GM23338 (cell line): ENCODE data around the gene SOD3. TPM values are rescaled to one million over a fixed set of nuclear protein-coding genes. Genes with fewer than 3 reads are reported as not detected.

Source experiments
- ATAC-seq: fragments of 200-7000 bp; cut with Tn5 transposase; 3 replicates; pipeline ENCODE4 v1.9.1; 2020
- DNase-seq: peaks from one replicate; pipeline ENCODE4 v3.0.0-alpha.2; 2015; ENCODE audit warnings: low spot score
- H2AFZ ChIP-seq: fragments of 200-600 bp; sonication (generic); 2 replicates; pipeline ENCODE4 v1.8.0; 2016; ENCODE audit warnings: antibody characterized with exemption, mild to moderate bottlenecking, moderate library complexity
- H3F3A ChIP-seq: fragments of 200-600 bp; sonication (generic); replicated peaks from 2 replicates; pipeline ENCODE4 v1.8.0; 2017; ENCODE audit warnings: antibody characterized with exemption, mixed run types, low read depth
- H3K27ac ChIP-seq: fragments of 200-600 bp; sonication (generic); 2 replicates; pipeline ENCODE4 v1.6.1; 2016; ENCODE audit warnings: low read depth
- H3K27me3 ChIP-seq: fragments of 200-600 bp; sonication (generic); 2 replicates; pipeline ENCODE4 v1.8.0; 2016; ENCODE audit warnings: mild to moderate bottlenecking, mixed run types, moderate library complexity; ENCODE audit not compliant: insufficient read depth
- H3K36me3 ChIP-seq: fragments of 200-600 bp; sonication (generic); 2 replicates; pipeline ENCODE4 v1.8.0; 2016; ENCODE audit warnings: mild to moderate bottlenecking; ENCODE audit not compliant: insufficient read depth
- H3K4me1 ChIP-seq: fragments of 200-600 bp; sonication (generic); 2 replicates; pipeline ENCODE4 v1.8.0; 2016; ENCODE audit warnings: mild to moderate bottlenecking, moderate library complexity; ENCODE audit not compliant: insufficient read depth
- H3K4me2 ChIP-seq: fragments of 200-600 bp; sonication (generic); 2 replicates; pipeline ENCODE4 v1.7.1; 2017; ENCODE audit warnings: mixed run types
- H3K4me3 ChIP-seq: fragments of 200-600 bp; sonication (generic); 2 replicates; pipeline ENCODE4 v1.6.1; 2016; ENCODE audit warnings: mixed run types
- H3K79me2 ChIP-seq: fragments of 200-600 bp; sonication (generic); replicated peaks from 2 replicates; pipeline ENCODE4 v1.8.0; 2017; ENCODE audit warnings: mild to moderate bottlenecking; ENCODE audit not compliant: insufficient read depth
- H3K9me2 ChIP-seq: fragments of 200-600 bp; sonication (generic); 2 replicates; pipeline ENCODE4 v1.8.0; 2017; ENCODE audit not compliant: insufficient read depth
- H4K20me1 ChIP-seq: fragments of 200-600 bp; sonication (generic); replicated peaks from 2 replicates; pipeline ENCODE4 v1.8.0; 2017; ENCODE audit warnings: mild to moderate bottlenecking; ENCODE audit not compliant: insufficient read depth
- H3K27ac Mint-ChIP-seq: 2 replicates; pipeline ENCODE4 v1.8.0; 2020; ENCODE audit warnings: inconsistent platforms, mild to moderate bottlenecking, moderate library complexity, mixed read lengths
- H3K27me3 Mint-ChIP-seq: 3 replicates; pipeline ENCODE4 v1.8.0; 2022; ENCODE audit warnings: low read depth, mild to moderate bottlenecking, moderate library complexity, mixed read lengths, inconsistent platforms; ENCODE audit not compliant: insufficient read depth, poor library complexity
- H3K36me3 Mint-ChIP-seq: 3 replicates; pipeline ENCODE4 v1.8.0; 2021; ENCODE audit warnings: low read depth, mild to moderate bottlenecking, inconsistent platforms, moderate library complexity, mixed read lengths
- H3K4me1 Mint-ChIP-seq: 3 replicates; pipeline ENCODE4 v1.8.0; 2020; ENCODE audit warnings: mild to moderate bottlenecking, inconsistent platforms, mixed read lengths
- H3K4me3 Mint-ChIP-seq: 3 replicates; pipeline ENCODE4 v1.8.0; 2021; ENCODE audit warnings: moderate library complexity, mild to moderate bottlenecking, inconsistent platforms, mixed read lengths
- H3K9me3 Mint-ChIP-seq: 3 replicates; pipeline ENCODE4 v1.8.0; 2020; ENCODE audit warnings: moderate library complexity, mild to moderate bottlenecking, inconsistent platforms, mixed read lengths
- CREB1 ChIP-seq: fragments of 250-450 bp; sonication (Bioruptor Pico); IDR thresholded peaks from 2 replicates; pipeline ENCODE4 v1.5.0; 2020; ENCODE audit warnings: low read depth, mild to moderate bottlenecking, moderate library complexity
- EZH2 ChIP-seq: fragments of 200-600 bp; sonication (generic); IDR thresholded peaks from one replicate; pipeline ENCODE4 v1.8.0; 2017; ENCODE audit warnings: antibody characterized with exemption, mild to moderate bottlenecking, low read depth; ENCODE audit not compliant: unreplicated experiment
- EZH2phosphoT487 ChIP-seq: fragments of 200-600 bp; sonication (generic); IDR thresholded peaks from one replicate; pipeline ENCODE4 v1.8.1; 2018; ENCODE audit warnings: antibody characterized with exemption; ENCODE audit not compliant: unreplicated experiment
- JUNB ChIP-seq: IDR thresholded peaks from one replicate; pipeline ENCODE4 v1.6.1; 2016; ENCODE audit warnings: antibody characterized with exemption; ENCODE audit not compliant: unreplicated experiment
- NANOG ChIP-seq: IDR thresholded peaks from 2 replicates; pipeline ENCODE4 v1.6.1; 2016; ENCODE audit warnings: antibody characterized with exemption, borderline replicate concordance
- POLR2AphosphoS5 ChIP-seq: IDR thresholded peaks from 2 replicates; pipeline ENCODE4 v1.6.1; 2016; ENCODE audit warnings: antibody characterized with exemption, low read depth
- STAT1 ChIP-seq: IDR thresholded peaks from one replicate; pipeline ENCODE4 v1.6.1; 2016; ENCODE audit warnings: antibody characterized with exemption; ENCODE audit not compliant: unreplicated experiment
- ZNF114 ChIP-seq: fragments of 250-450 bp; sonication (Bioruptor Pico); IDR thresholded peaks from 2 replicates; pipeline ENCODE4 v1.5.0; 2020; ENCODE audit warnings: mild to moderate bottlenecking, moderate library complexity
- ZNF331 ChIP-seq: fragments of 250-450 bp; sonication (Bioruptor Pico); IDR thresholded peaks from 2 replicates; pipeline ENCODE4 v1.5.0; 2020; ENCODE audit warnings: low read depth, mild to moderate bottlenecking, moderate library complexity
- ZNF462 ChIP-seq: fragments of 250-450 bp; sonication (Bioruptor Pico); IDR thresholded peaks from 2 replicates; pipeline ENCODE4 v1.5.0; 2020; ENCODE audit warnings: mild to moderate bottlenecking, moderate library complexity
- polyA plus RNA-seq: library from polyadenylated mRNA; unstranded; fragments of >200 nt; fragmentation: Nextera tagmentation; extraction: Ambion mirVana; gene quantifications from 2 replicates; pipeline ENCODE4 v1.2.1, GENCODE V29; 2016
- total RNA-seq: library from RNA; depleted of rRNA; stranded (reverse); fragments of >200 nt; shearing (Covaris generic); gene quantifications from 2 replicates; pipeline ENCODE4 v1.2.3, GENCODE V29; 2014
- TF ChIP-seq, protein P1 (sequence below): IDR thresholded peaks from one replicate; pipeline ENCODE4 v1.6.1; 2018; ENCODE audit warnings: antibody characterized with exemption; ENCODE audit not compliant: unreplicated experiment
- TF ChIP-seq, protein P2 (sequence below): IDR thresholded peaks from 2 replicates; pipeline ENCODE4 v1.6.1; 2016; ENCODE audit warnings: antibody characterized with exemption
- TF ChIP-seq, protein P3 (sequence below), 2 experiments: fragments of 200-600 bp in 1 of 2; sonication (generic) in 1 of 2; conservative IDR thresholded peaks; 2 replicates each; pipeline versions ENCODE4 v1.5.1 to v1.6.1; 2016 to 2017; ENCODE audit warnings: antibody characterized with exemption in 2 of 2, low read depth in 2 of 2, mild to moderate bottlenecking in 2 of 2, moderate library complexity in 1 of 2

SOD3 gene
- total and polyA plus RNA-seq, 2 experiments from 2014 or later = 7.5 to 11.8 TPM

GRCh38 chr4:24846716-24847115 is 51.3 kb downstream of the SOD3 start:
- no peak overlapping the region for H2AFZ ChIP-seq
- TF ChIP-seq NANOG (no peak), ZNF331 (CRISPR knock-in tag) (no peak), POLR2AphosphoS5 (no peak), JUNB (no peak), CREB1 (CRISPR knock-in tag) (no peak), ZNF114 (no peak), EZH2phosphoT487 (no peak), ZNF462 (CRISPR knock-in tag) (no peak), STAT1 (no peak), EZH2 (no peak)
- TF ChIP-seq, protein P1, sequence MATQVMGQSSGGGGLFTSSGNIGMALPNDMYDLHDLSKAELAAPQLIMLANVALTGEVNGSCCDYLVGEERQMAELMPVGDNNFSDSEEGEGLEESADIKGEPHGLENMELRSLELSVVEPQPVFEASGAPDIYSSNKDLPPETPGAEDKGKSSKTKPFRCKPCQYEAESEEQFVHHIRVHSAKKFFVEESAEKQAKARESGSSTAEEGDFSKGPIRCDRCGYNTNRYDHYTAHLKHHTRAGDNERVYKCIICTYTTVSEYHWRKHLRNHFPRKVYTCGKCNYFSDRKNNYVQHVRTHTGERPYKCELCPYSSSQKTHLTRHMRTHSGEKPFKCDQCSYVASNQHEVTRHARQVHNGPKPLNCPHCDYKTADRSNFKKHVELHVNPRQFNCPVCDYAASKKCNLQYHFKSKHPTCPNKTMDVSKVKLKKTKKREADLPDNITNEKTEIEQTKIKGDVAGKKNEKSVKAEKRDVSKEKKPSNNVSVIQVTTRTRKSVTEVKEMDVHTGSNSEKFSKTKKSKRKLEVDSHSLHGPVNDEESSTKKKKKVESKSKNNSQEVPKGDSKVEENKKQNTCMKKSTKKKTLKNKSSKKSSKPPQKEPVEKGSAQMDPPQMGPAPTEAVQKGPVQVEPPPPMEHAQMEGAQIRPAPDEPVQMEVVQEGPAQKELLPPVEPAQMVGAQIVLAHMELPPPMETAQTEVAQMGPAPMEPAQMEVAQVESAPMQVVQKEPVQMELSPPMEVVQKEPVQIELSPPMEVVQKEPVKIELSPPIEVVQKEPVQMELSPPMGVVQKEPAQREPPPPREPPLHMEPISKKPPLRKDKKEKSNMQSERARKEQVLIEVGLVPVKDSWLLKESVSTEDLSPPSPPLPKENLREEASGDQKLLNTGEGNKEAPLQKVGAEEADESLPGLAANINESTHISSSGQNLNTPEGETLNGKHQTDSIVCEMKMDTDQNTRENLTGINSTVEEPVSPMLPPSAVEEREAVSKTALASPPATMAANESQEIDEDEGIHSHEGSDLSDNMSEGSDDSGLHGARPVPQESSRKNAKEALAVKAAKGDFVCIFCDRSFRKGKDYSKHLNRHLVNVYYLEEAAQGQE = no peak
- TF ChIP-seq, protein P2, sequence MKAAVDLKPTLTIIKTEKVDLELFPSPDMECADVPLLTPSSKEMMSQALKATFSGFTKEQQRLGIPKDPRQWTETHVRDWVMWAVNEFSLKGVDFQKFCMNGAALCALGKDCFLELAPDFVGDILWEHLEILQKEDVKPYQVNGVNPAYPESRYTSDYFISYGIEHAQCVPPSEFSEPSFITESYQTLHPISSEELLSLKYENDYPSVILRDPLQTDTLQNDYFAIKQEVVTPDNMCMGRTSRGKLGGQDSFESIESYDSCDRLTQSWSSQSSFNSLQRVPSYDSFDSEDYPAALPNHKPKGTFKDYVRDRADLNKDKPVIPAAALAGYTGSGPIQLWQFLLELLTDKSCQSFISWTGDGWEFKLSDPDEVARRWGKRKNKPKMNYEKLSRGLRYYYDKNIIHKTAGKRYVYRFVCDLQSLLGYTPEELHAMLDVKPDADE = no peak
- TF ChIP-seq, protein P3, sequence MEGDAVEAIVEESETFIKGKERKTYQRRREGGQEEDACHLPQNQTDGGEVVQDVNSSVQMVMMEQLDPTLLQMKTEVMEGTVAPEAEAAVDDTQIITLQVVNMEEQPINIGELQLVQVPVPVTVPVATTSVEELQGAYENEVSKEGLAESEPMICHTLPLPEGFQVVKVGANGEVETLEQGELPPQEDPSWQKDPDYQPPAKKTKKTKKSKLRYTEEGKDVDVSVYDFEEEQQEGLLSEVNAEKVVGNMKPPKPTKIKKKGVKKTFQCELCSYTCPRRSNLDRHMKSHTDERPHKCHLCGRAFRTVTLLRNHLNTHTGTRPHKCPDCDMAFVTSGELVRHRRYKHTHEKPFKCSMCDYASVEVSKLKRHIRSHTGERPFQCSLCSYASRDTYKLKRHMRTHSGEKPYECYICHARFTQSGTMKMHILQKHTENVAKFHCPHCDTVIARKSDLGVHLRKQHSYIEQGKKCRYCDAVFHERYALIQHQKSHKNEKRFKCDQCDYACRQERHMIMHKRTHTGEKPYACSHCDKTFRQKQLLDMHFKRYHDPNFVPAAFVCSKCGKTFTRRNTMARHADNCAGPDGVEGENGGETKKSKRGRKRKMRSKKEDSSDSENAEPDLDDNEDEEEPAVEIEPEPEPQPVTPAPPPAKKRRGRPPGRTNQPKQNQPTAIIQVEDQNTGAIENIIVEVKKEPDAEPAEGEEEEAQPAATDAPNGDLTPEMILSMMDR (conservative IDR thresholded peaks at IDR 0.05; ENCODE audit: low read depth in 2 of 2) = no peak
- no peak overlapping the region for H3K4me2 ChIP-seq
- no peaks in the 10 kb centered on the region for H3F3A ChIP-seq
- H3K4me3 Mint-ChIP-seq = no peak overlapping the region
- ATAC-seq (no peak), DNase-seq (no peak)
- H3K4me1 Mint-ChIP-seq = peaks cover 20% of the 10 kb centered on the region
- no peak overlapping the region for H3K27ac Mint-ChIP-seq
- no peaks in the 10 kb centered on the region for H3K36me3 ChIP-seq
- no peak overlapping the region for H3K4me3 ChIP-seq
- no peaks in the 10 kb centered on the region for H3K9me2 ChIP-seq
- no peaks in the 10 kb centered on the region for H3K79me2 ChIP-seq
- H3K4me1 ChIP-seq = no peaks in the 10 kb centered on the region; the same call in 1 of the 2 replicates
- H3K27ac ChIP-seq = no peak overlapping the region
- H4K20me1 ChIP-seq = no peaks in the 10 kb centered on the region
- H3K27me3 ChIP-seq = no peaks in the 10 kb centered on the region
- no peaks in the 10 kb centered on the region for H3K27me3 Mint-ChIP-seq
- no peaks in the 10 kb centered on the region; the same call in 2 of the 3 replicates for H3K36me3 Mint-ChIP-seq
- no peaks in the 10 kb centered on the region; the same call in 2 of the 3 replicates for H3K9me3 Mint-ChIP-seq
